Epithelial cell of esophagus (primary cell): ENCODE data around the gene HUS1.
"Not testable (repeated sequence)": the region's sequence is repeated elsewhere in the genome, so short reads cannot be mapped to it uniquely, and the experiment has no call there.

Experiments used
- DNase-seq: peaks from one replicate; pipeline ENCODE4 v3.0.0; 2010; ENCODE audit warnings: low read depth
- H3K4me3 ChIP-seq: 2 replicates; pipeline ENCODE4 v1.5.1; 2011; ENCODE audit warnings: mild to moderate bottlenecking, low read length, control low read depth
- TF ChIP-seq, protein P1 (sequence below): IDR thresholded peaks from 2 replicates; pipeline ENCODE4 v1.5.1; 2011; ENCODE audit warnings: low read depth, mild to moderate bottlenecking, low read length, control low read depth, inconsistent platforms; ENCODE audit not compliant: insufficient read depth; ENCODE audit errors: missing control alignments

Gene HUS1

GRCh38 chr7:47945261-47946015 is 34.0 kb downstream of the HUS1 start:
- DNase-seq = peak; percentile 65
- H3K4me3 ChIP-seq = no peak overlapping the region
- TF ChIP-seq, protein P1, sequence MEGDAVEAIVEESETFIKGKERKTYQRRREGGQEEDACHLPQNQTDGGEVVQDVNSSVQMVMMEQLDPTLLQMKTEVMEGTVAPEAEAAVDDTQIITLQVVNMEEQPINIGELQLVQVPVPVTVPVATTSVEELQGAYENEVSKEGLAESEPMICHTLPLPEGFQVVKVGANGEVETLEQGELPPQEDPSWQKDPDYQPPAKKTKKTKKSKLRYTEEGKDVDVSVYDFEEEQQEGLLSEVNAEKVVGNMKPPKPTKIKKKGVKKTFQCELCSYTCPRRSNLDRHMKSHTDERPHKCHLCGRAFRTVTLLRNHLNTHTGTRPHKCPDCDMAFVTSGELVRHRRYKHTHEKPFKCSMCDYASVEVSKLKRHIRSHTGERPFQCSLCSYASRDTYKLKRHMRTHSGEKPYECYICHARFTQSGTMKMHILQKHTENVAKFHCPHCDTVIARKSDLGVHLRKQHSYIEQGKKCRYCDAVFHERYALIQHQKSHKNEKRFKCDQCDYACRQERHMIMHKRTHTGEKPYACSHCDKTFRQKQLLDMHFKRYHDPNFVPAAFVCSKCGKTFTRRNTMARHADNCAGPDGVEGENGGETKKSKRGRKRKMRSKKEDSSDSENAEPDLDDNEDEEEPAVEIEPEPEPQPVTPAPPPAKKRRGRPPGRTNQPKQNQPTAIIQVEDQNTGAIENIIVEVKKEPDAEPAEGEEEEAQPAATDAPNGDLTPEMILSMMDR = peak; percentile 78

DNA sequence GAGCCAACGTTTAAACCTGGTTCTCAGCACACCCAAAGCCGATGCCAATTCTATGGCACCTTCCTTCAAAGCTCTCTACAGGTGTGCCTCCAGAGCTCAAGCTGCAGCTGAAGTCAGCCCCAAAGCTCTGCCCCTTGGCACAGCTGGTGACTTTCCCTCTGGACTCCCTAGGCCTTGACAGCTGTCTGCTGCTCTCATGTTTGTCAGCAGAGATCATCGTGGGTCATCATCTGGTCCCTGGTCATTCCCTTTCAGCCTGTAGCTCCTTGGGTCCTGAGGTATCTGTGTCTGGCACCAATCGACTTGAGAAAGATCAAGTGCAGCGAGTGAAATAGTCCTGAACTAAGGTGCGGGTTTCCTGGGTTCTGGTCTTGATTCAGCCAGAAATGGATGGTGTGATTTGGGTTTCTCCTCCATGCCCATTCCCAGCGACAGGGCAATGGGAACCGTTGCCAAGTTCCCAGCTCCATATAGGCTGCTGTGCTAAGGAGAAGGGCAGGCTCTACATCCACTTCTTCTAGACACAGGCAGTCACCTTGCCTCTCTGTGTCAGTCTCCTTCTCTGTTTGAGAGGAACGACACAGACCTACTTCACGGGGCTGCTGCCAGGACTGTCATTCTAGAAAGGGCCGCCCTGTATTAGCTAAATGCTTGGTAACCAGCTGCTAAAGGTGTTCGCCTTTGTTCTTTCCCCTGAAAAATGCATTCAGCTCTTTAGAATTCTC is 34.7 kb downstream of the HUS1 start:
- DNase-seq = no peak
- no peak overlapping the region for H3K4me3 ChIP-seq
- TF ChIP-seq, protein P1 = no peak

GRCh38 chr7:47943676-47944474 is 35.5 kb downstream of the HUS1 start:
- no peak overlapping the region for H3K4me3 ChIP-seq
- TF ChIP-seq, protein P1 = no peak
- no peak for DNase-seq

- DNase-seq, H3K4me3 ChIP-seq: not testable (repeated sequence)
These were observed 36.8 kb downstream of the HUS1 start for GRCh38 chr7:47942651-47943050.

- DNase-seq = no peak
- TF ChIP-seq, protein P1 = no peak
These were observed 37.3 kb downstream of the HUS1 start for GRCh38 chr7:47942132-47942531.

GRCh38 chr7:47941136-47941844 is 38.1 kb downstream of the HUS1 start:
- no peak overlapping the region for H3K4me3 ChIP-seq
- TF ChIP-seq, protein P1 = no peak
- DNase-seq = peak; percentile 52

More at GRCh38 chr7:47942132-47942531, 37.3 kb downstream of the HUS1 start:
- H3K4me3 ChIP-seq = no peak overlapping the region
